Ovary (tissue), 9 donors: ENCODE data around the gene UBE2E3. TPM values are rescaled to one million over a fixed set of nuclear protein-coding genes. Genes with fewer than 3 reads are reported as not detected.

Experiments
- DNase-seq, 5 donors: peaks; one replicate each; pipeline ENCODE4 v3.0.0-alpha.2; 2019 to 2020
- H3K27ac ChIP-seq, 2 donors: fragments of 200-600 bp; one replicate each; pipeline versions ENCODE4 v1.5.1 to v1.8.0; 2019 to 2022
- H3K27me3 ChIP-seq: fragments of 200-600 bp; one replicate; pipeline ENCODE4 v1.8.0; 2022
- H3K36me3 ChIP-seq: fragments of 200-600 bp; sonication (generic); one replicate; pipeline ENCODE4 v1.5.1; 2019
- H3K4me1 ChIP-seq: one replicate; pipeline ENCODE4 v1.8.1; 2013; ENCODE audit warnings: mild to moderate bottlenecking, moderate library complexity; ENCODE audit not compliant: insufficient read depth
- H3K4me3 ChIP-seq: fragments of 200-600 bp; sonication (generic); one replicate; pipeline ENCODE4 v1.5.1; 2017
- H3K9me3 ChIP-seq, 2 donors: fragments of 200-600 bp in 1 of 2; sonication (generic) in 1 of 2; one replicate each; pipeline versions ENCODE4 v1.5.1 to v1.8.1; 2013 to 2019; ENCODE audit warnings: mild to moderate bottlenecking in 1 of 2, moderate library complexity in 1 of 2
- EP300 ChIP-seq: sonication (generic); formaldehyde crosslinking; IDR thresholded peaks from one replicate; pipeline ENCODE4 v1.6.1; 2017; ENCODE audit warnings: antibody characterized with exemption
- POLR2A ChIP-seq: fragments of 450-650 bp; IDR thresholded peaks from one replicate; pipeline ENCODE4 v1.6.1; 2017; ENCODE audit warnings: antibody characterized with exemption, mild to moderate bottlenecking, moderate library complexity
- WGBS, 3 donors: extraction: QIAGEN DNeasy Blood & Tissue Kit in 1 of 3; methylation state at CpG; one replicate each; pipeline versions ENCODE4 v1.1.5 to v1.1.7; 2013 to 2017; 5-methylcytosine and 5-hydroxymethylcytosine counted together
- intact Hi-C, 4 donors: fragments of 100-400 bp; cut with DNase I; formaldehyde crosslinking; loops; one replicate each; pipeline versions ENCODE4 v1.11.0 to v1.15.1; 2022 to 2023
- polyA plus RNA-seq, 2 donors: library from polyadenylated mRNA; stranded (reverse); fragments of 200-250 nt in 1 of 2; fragments of 350-450 nt in 1 of 2; fragmentation: Illumina TruSeq in 1 of 2; extraction: RNeasy Lipid Tissue Mini Kit (QIAGEN cat#74804) in 1 of 2; gene quantifications; one replicate each; pipeline ENCODE4 v1.2.3, GENCODE V29; 2013 to 2014
- total RNA-seq, 7 donors: library from RNA; depleted of rRNA in 2 of 7; stranded (reverse); fragments of >200 nt in 2 of 7; fragmentation: NEBNext Ultra II Directional in 3 of 7; extraction: Animal tissue kit (Norgen Biotek cat#: 25700) in 3 of 7; gene quantifications; one replicate each; pipeline versions ENCODE4 v1.1.0 to v1.2.4, GENCODE V29; 2016 to 2023
- TF ChIP-seq, protein P1 (sequence below), 3 donors: fragments of 450-650 bp in 2 of 3; fragments of 200-600 bp in 1 of 3; IDR thresholded peaks; one replicate each; pipeline versions ENCODE4 v1.5.1 to v1.8.0; 2016 to 2022; ENCODE audit warnings: antibody characterized with exemption in 3 of 3, mild to moderate bottlenecking in 1 of 3
- donor health status: DM: no; HTN: no; CAD: no; lungs with moderate emphysema.
- donor health status: DM: no; HTN: no; CAD: no.
- donor health status: Bipolar disorder and iron deficiency.
- donor health status: DM: yes; HTN: yes; CAD: no.
- donor health status: DM: no; HTN: no; CAD: no.
- donor health status: DM: yes; HTN: yes; CAD: no.

UBE2E3 gene
- total and polyA plus RNA-seq, 9 donors: 43.0 to 96.3 (median 49.8) TPM

DNA sequence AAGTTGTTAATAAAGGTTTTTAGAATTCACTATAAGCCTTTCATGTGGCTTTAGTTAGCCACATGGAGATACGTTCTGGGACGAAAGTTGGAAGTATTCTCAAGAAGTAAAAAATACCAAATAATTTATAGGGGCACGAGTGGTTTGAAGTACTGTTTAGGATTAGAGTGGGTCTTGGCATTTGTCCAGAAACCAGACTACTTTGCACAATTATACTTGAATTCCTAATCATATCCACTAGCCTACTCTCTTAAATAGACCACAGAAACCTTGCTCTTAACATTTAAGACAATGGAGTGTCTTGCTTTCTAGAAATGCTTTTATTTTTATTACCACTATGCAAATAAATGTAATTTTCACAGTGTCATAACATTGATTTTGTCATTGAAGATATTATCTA lies 44.6 kb downstream of the UBE2E3 start:
- Histone ChIP-seq H3K27ac (no peak overlapping the region), H3K36me3 (no peaks in the 10 kb centered on the region), H3K27me3 (no peaks in the 10 kb centered on the region), H3K4me1 (peaks cover 1% of the 10 kb centered on the region), H3K4me3 (no peak overlapping the region), H3K9me3 (no peaks in the 10 kb centered on the region)
- TF ChIP-seq EP300: no peak
- TF ChIP-seq, protein P1, sequence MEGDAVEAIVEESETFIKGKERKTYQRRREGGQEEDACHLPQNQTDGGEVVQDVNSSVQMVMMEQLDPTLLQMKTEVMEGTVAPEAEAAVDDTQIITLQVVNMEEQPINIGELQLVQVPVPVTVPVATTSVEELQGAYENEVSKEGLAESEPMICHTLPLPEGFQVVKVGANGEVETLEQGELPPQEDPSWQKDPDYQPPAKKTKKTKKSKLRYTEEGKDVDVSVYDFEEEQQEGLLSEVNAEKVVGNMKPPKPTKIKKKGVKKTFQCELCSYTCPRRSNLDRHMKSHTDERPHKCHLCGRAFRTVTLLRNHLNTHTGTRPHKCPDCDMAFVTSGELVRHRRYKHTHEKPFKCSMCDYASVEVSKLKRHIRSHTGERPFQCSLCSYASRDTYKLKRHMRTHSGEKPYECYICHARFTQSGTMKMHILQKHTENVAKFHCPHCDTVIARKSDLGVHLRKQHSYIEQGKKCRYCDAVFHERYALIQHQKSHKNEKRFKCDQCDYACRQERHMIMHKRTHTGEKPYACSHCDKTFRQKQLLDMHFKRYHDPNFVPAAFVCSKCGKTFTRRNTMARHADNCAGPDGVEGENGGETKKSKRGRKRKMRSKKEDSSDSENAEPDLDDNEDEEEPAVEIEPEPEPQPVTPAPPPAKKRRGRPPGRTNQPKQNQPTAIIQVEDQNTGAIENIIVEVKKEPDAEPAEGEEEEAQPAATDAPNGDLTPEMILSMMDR (IDR thresholded peaks at IDR 0.05): no peak
- no peak for TF ChIP-seq POLR2A
- intact Hi-C loops: no loop called here
- 50 to 59% (median 54%) methylated on average over 3 of the region's 3 CpGs for WGBS, 3 donors
- no peak for DNase-seq

- 90 to 94% (median 90%) methylated on average over 2 of the region's 2 CpGs for WGBS, 3 donors
- Histone ChIP-seq H3K9me3 (no peaks in the 10 kb centered on the region), H3K4me1 (no peaks in the 10 kb centered on the region), H3K27ac (no peak overlapping the region), H3K4me3 (no peak overlapping the region), H3K27me3 (peaks cover 3% of the 10 kb centered on the region), H3K36me3 (no peaks in the 10 kb centered on the region)
- intact Hi-C loops: no loop called here
- DNase-seq: no peak
- no peak for TF ChIP-seq POLR2A
- TF ChIP-seq, protein P1 (IDR thresholded peaks at IDR 0.05): no peak
- TF ChIP-seq EP300: no peak
Observed at GRCh38 chr2:181036445-181036844, 56.0 kb downstream of the UBE2E3 start.

DNA sequence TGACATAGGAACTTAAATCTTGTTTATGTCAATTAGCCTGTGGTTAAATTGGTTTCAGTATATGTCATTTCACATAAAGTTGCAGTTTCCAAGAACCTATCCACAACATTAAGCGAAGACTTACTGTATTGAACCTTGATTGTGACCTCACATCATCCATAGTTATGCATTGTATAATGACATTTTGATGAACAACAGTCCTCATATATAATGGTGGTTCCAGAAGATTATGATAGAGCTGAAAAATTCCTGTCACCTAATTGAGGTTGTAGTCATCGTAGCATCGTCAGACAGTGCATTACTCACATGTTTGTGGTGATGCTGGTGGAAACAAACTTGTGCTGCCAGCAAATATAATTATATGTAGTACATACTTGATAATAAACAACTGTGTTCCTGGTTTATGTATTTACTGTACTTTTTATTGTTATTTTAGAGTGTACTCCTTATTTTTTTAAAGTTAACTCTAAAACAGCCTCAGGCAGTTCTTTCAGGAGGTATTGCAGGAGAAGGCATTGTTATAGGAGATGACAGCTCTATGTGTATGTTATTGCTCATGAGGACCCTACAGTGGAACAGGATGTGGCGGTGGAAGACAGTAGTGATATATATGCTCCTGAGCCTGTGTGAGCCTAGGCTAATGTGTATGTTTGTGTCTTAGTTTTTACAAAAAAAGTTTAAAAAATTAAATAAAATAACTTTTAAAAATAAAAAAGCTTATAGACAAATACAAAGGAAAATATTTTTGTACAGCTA lies 56.6 kb downstream of the UBE2E3 start:
- TF ChIP-seq, protein P1 (IDR thresholded peaks at IDR 0.05): no peak
- no peak for TF ChIP-seq EP300
- no peak for TF ChIP-seq POLR2A
- Histone ChIP-seq H3K4me3 (no peak overlapping the region), H3K36me3 (no peaks in the 10 kb centered on the region), H3K4me1 (no peaks in the 10 kb centered on the region), H3K27me3 (peaks cover 3% of the 10 kb centered on the region), H3K27ac (no peak overlapping the region), H3K9me3 (no peaks in the 10 kb centered on the region)
- intact Hi-C loops: no loop called here
- 85 to 94% (median 91%) methylated on average over 4 of the region's 4 CpGs for WGBS, 3 donors
- no peak for DNase-seq

- intact Hi-C loops: no loop called here
- no peak for DNase-seq
Observed at GRCh38 chr2:181037922-181038321, 57.5 kb downstream of the UBE2E3 start.

More at GRCh38 chr2:181037922-181038321, 57.5 kb downstream of the UBE2E3 start:
- no peak overlapping the region for H3K4me3 ChIP-seq
- H3K27ac ChIP-seq: no peak overlapping the region
- no peaks in the 10 kb centered on the region for H3K4me1 ChIP-seq
- H3K27me3 ChIP-seq: peaks cover 3% of the 10 kb centered on the region
- no peaks in the 10 kb centered on the region for H3K36me3 ChIP-seq
- no peak for TF ChIP-seq EP300
- no peak for TF ChIP-seq POLR2A
- TF ChIP-seq, protein P1 (IDR thresholded peaks at IDR 0.05): no peak
- H3K9me3 ChIP-seq: no peaks in the 10 kb centered on the region
- WGBS, 3 donors: 96 to 98% (median 98%) methylated on average over 1 of the region's 1 CpG
